ENCODE results near the gene SCN1B.

Gene SCN1B

GRCh38 chr19:35053667-35054293, 23.5 kb downstream of the SCN1B start:
- no peak for DNase-seq (ENCODE audit: low read depth in 3 of 3)

- DNase-seq (ENCODE audit: low read depth in 3 of 3) = no peak
These were observed 24.4 kb downstream of the SCN1B start for GRCh38 chr19:35054626-35055025.

- no peak for DNase-seq (ENCODE audit: low read depth in 3 of 3)
These were observed 25.5 kb downstream of the SCN1B start for GRCh38 chr19:35055715-35056179.

- DNase-seq (ENCODE audit: low read depth in 3 of 3) = no peak
These were observed 26.3 kb downstream of the SCN1B start for GRCh38 chr19:35056513-35057063.

GRCh38 chr19:35058370-35058769, 28.1 kb downstream of the SCN1B start:
- DNase-seq (ENCODE audit: low read depth in 3 of 3) = no peak

DNA sequence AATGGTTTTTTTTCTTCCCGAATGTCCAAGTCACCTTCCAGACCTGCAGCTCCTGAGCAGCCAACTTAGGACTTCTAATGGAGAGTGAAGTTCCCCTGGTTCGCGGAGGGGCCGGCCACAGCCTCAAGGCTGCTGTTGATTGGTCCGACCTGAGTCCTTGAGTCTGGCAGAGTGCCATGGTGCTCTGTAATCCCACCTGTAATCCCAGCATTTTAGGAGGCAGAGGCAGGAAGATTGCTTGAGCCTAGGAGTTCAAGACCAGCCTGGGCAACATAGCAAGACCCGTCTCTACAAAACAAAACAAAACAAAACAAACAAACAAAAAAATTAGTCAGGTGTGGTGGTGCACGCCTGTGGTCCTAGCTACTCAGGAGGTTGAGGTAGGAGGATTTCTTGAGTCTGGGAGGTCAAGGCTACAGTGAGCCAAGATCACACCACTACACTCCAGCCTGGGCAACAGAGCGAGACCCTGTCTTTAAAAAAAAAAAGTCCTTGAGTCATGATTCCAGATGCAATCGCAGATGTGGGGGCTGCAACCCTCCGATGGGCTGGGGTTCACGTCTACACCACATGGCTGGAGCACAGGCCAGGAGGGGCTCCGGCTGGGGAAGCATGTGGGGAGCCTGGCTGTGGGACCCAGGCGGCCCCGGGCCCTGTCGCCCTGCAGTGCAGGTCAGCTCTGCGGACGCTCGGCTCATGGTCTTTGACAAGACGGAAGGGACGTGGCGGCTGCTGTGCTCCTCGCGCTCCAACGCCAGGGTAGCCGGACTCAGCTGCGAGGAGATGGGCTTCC, 28.9 kb downstream of the SCN1B start:
- no peak for DNase-seq (ENCODE audit: low read depth in 3 of 3)

- DNase-seq (ENCODE audit: low read depth in 3 of 3) = no peak
These were observed 29.5 kb downstream of the SCN1B start for GRCh38 chr19:35059799-35060091.

DNA sequence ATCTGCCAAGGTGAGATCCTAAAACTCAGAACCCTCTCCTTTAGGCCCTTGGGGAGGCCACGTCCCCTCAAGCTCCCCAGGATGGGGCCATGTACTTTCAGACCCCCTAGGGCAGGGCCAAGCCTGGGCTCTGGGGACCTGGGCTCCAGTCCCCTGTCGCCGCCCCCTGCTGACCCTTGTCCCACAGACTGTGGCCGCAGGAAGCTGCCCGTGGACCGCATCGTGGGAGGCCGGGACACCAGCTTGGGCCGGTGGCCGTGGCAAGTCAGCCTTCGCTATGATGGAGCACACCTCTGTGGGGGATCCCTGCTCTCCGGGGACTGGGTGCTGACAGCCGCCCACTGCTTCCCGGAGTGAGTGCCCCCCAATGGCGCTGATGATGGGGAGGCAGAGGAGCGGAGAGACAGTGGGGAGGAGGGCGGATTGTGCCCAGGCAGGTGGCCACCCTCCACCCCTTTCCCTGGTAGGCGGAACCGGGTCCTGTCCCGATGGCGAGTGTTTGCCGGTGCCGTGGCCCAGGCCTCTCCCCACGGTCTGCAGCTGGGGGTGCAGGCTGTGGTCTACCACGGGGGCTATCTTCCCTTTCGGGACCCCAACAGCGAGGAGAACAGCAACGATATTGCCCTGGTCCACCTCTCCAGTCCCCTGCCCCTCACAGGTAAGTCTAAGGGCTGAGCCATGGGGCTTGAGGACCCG, 30.0 kb downstream of the SCN1B start:
- no peak for DNase-seq (ENCODE audit: low read depth in 3 of 3)

GRCh38 chr19:35061583-35062373, 31.5 kb downstream of the SCN1B start:
- no peak for DNase-seq (ENCODE audit: low read depth in 3 of 3)

DNA sequence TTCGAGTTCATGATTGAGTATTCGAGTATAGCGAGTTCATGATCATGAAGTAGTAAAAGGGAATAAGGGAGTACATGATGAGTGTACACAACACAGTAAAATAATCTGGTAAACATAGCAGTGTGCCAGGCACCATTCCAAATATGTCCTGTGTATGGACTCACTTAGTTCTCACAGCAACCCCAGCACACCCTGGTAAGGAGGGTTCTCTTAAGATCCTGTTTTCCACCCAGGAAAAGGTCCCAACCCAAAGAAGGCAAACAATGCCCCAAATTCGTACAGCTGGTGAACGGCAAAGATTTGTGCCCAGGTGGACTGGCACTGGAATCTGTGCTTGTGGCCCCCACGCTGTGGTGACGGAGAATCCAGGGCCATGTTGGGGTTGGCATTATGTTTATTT, 32.7 kb downstream of the SCN1B start:
- DNase-seq (ENCODE audit: low read depth in 3 of 3) = no peak

- DNase-seq (ENCODE audit: low read depth in 3 of 3) = no peak
These were observed 33.9 kb downstream of the SCN1B start for GRCh38 chr19:35063940-35064818.

DNA sequence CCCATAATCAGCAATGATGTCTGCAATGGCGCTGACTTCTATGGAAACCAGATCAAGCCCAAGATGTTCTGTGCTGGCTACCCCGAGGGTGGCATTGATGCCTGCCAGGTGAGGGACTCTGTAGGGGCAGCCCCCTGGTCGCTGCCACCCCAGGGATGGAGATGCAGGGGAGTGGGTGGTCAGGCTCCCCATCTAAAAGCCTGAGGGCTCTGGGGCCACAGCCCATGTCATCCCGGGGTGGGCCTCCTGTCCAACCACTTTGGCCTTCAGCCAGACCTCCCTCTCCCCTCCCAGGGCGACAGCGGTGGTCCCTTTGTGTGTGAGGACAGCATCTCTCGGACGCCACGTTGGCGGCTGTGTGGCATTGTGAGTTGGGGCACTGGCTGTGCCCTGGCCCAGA, 35.3 kb downstream of the SCN1B start:
- DNase-seq (ENCODE audit: low read depth in 3 of 3) = no peak

DNA sequence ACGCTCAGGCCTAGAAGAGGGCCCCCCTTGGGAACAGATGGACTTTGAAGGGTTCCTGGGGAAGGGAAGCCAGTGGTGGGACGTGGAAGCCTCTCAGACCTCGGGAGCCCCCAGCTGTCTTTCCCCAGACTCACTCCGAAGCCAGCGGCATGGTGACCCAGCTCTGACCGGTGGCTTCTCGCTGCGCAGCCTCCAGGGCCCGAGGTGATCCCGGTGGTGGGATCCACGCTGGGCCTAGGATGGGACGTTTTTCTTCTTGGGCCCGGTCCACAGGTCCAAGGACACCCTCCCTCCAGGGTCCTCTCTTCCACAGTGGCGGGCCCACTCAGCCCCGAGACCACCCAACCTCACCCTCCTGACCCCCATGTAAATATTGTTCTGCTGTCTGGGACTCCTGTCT, 35.9 kb downstream of the SCN1B start:
- DNase-seq (ENCODE audit: low read depth in 3 of 3) = no peak

GRCh38 chr19:35066691-35067563, 36.7 kb downstream of the SCN1B start:
- peak; percentile 84 to 93 (median 90) for DNase-seq (ENCODE audit: low read depth in 3 of 3)

GRCh38 chr19:35068941-35069634, 38.8 kb downstream of the SCN1B start:
- no peak for DNase-seq (ENCODE audit: low read depth in 3 of 3)

DNA sequence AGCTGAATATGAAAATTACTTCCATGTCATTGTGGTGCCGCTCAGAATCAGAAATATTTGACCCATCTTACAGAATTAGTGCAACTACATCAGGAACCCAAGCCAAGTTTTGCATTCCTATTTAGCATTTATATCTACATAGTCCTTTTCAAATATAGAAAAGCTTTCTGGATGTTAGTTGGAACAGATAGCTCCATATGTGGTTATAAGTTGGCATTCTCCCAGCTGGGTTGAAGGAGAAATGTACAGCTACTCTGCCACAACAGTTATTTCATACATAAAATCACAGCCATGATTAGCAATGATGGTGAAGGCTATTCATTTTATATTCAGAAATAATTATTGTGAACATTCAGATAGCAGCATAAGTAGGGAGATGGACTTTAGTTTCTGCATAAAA, 39.4 kb downstream of the SCN1B start:
- DNase-seq (ENCODE audit: low read depth in 3 of 3) = no peak

GRCh38 chr19:35070471-35070870, 40.2 kb downstream of the SCN1B start:
- DNase-seq (ENCODE audit: low read depth in 3 of 3) = no peak

- no peak for DNase-seq (ENCODE audit: low read depth in 3 of 3)
These were observed 43.2 kb downstream of the SCN1B start for GRCh38 chr19:35073516-35073915.

DNA sequence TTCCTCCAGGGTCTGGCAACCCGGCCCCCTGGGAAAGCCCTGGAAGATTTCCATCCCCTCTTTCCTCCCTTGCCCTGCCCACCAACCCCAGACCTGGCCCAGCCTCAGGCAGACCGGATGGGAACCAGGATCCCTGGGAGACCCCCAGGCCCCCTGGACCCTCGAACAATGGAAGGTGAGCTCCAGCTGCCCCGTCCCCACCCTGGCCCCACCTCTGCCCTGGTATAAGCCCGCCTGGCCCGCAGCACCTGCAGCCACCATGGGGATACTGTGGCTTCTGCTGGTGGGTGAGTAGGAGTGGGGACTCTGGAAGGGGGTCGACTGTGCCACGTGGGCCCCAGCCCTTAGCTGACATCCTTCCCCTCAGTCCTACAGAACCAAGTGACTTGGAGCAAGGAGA, 43.7 kb downstream of the SCN1B start:
- no peak for DNase-seq (ENCODE audit: low read depth in 3 of 3)
